CD4-positive, alpha-beta T cell treated with Interleukin-17A for 4 hours (primary cell): Measurements from ENCODE around the gene ATRIP.

Experiments
- DNase-seq: peaks from one replicate; pipeline ENCODE4 v3.0.0-alpha.2; 2020; ENCODE audit warnings: mixed read lengths

Gene ATRIP

GRCh38 chr3:48410205-48411040 is 36.1 kb upstream of the ATRIP start:
- no peak for DNase-seq

GRCh38 chr3:48411041-48411588 is 35.4 kb upstream of the ATRIP start:
- no peak for DNase-seq

- DNase-seq, result no peak
Measured at GRCh38 chr3:48411606-48412374, 34.7 kb upstream of the ATRIP start.

- DNase-seq, result no peak
Measured at GRCh38 chr3:48412375-48413001, 34.0 kb upstream of the ATRIP start.

- no peak for DNase-seq
Measured at GRCh38 chr3:48413086-48413485, 33.5 kb upstream of the ATRIP start.

GRCh38 chr3:48413611-48414010 is 32.9 kb upstream of the ATRIP start:
- DNase-seq, result no peak

- no peak for DNase-seq
Measured at GRCh38 chr3:48414376-48415250, 31.9 kb upstream of the ATRIP start.

GRCh38 chr3:48415251-48415953 is 31.1 kb upstream of the ATRIP start:
- DNase-seq, result no peak

- DNase-seq, result no peak
Measured at GRCh38 chr3:48416091-48416505, 30.4 kb upstream of the ATRIP start.

- DNase-seq, result no peak
Measured at GRCh38 chr3:48416546-48416945, 30.0 kb upstream of the ATRIP start.

- DNase-seq, result no peak
Measured at GRCh38 chr3:48417529-48418108, 28.9 kb upstream of the ATRIP start.

GRCh38 chr3:48418140-48418539 is 28.4 kb upstream of the ATRIP start:
- no peak for DNase-seq

- DNase-seq, result no peak
Measured at GRCh38 chr3:48418651-48419050, 27.9 kb upstream of the ATRIP start.

GRCh38 chr3:48419149-48419548 is 27.4 kb upstream of the ATRIP start:
- no peak for DNase-seq

- no peak for DNase-seq
Measured at GRCh38 chr3:48419597-48419996, 26.9 kb upstream of the ATRIP start.

- DNase-seq, result no peak
Measured at GRCh38 chr3:48420561-48420960, 26.0 kb upstream of the ATRIP start.

- DNase-seq, result no peak
Measured at GRCh38 chr3:48422272-48422671, 24.3 kb upstream of the ATRIP start.

- DNase-seq, result no peak
Measured at GRCh38 chr3:48422681-48423080, 23.9 kb upstream of the ATRIP start.

GRCh38 chr3:48423241-48423882 is 23.2 kb upstream of the ATRIP start:
- no peak for DNase-seq

- DNase-seq, result no peak
Measured at GRCh38 chr3:48423883-48424695, 22.4 kb upstream of the ATRIP start.
